Adrenal gland (tissue), 5 donors: ENCODE measurements around the gene SNU13.
"Not testable (repeated sequence)": the region's sequence is repeated elsewhere in the genome, so short reads cannot be mapped to it uniquely, and the experiment has no call there.

Experiments used
- POLR2A ChIP-seq, 2 donors: fragments of 450-650 bp; IDR thresholded peaks; one replicate each; pipeline ENCODE4 v1.6.1; 2017; ENCODE audit warnings: antibody characterized with exemption in 2 of 2, mild to moderate bottlenecking in 2 of 2, moderate library complexity in 1 of 2
- TF ChIP-seq, protein P1 (sequence below), 6 experiments: fragments of 450-650 bp in 4 of 6; fragments of 200-600 bp in 2 of 6; sonication (generic) in 1 of 6; IDR thresholded peaks; 1 replicate in 5 of 6; 2 replicates in 1 of 6; pipeline versions ENCODE4 v1.5.1 to v1.8.0; 2016 to 2021; ENCODE audit warnings: antibody characterized with exemption in 6 of 6, mild to moderate bottlenecking in 2 of 6, moderate library complexity in 1 of 6
- donor health status: DM: no; HTN: no; CAD: no.

DNA sequence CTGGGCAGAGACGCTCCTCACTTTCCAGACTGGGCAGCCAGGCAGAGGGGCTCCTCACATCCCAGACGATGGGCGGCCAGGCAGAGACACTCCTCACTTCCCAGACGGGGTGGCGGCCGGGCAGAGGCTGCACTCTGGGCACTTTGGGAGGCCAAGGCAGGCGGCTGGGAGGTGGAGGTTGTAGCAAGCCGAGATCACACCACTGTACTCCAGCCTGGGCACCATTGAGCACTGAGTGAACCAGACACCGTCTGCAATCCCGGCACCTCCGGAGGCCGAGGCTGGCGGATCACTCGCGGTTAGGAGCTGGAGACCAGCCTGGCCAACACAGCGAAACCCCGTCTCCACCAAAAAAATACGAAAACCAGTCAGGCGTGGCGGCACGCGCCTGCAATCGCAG lies 57.1 kb downstream of the SNU13 start:
- TF ChIP-seq, protein P1, sequence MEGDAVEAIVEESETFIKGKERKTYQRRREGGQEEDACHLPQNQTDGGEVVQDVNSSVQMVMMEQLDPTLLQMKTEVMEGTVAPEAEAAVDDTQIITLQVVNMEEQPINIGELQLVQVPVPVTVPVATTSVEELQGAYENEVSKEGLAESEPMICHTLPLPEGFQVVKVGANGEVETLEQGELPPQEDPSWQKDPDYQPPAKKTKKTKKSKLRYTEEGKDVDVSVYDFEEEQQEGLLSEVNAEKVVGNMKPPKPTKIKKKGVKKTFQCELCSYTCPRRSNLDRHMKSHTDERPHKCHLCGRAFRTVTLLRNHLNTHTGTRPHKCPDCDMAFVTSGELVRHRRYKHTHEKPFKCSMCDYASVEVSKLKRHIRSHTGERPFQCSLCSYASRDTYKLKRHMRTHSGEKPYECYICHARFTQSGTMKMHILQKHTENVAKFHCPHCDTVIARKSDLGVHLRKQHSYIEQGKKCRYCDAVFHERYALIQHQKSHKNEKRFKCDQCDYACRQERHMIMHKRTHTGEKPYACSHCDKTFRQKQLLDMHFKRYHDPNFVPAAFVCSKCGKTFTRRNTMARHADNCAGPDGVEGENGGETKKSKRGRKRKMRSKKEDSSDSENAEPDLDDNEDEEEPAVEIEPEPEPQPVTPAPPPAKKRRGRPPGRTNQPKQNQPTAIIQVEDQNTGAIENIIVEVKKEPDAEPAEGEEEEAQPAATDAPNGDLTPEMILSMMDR (IDR thresholded peaks at IDR 0.05), result not testable (repeated sequence)
- not testable (repeated sequence) for TF ChIP-seq POLR2A (IDR thresholded peaks at IDR 0.05)
